B cell (primary cell): ENCODE data around the gene MAG. TPM values are rescaled to one million over a fixed set of nuclear protein-coding genes. Genes with fewer than 3 reads are reported as not detected.

Experiments
- ATAC-seq: fragments of 200-7000 bp; cut with Tn5 transposase; one replicate; pipeline ENCODE4 v1.10.0; 2021; ENCODE audit warnings: low read depth, mild to moderate bottlenecking, moderate number of reproducible peaks, moderate library complexity
- CTCF ChIA-PET: fragments of 350-600 bp; sonication (Branson Sonifier 250); formaldehyde crosslinking; loops from one replicate; lab custom pipeline; 2021; ENCODE audit warnings: antibody characterized with exemption, inconsistent platforms; lab: Charles Lee
- POLR2A ChIA-PET: fragments of 350-600 bp; sonication (Branson Sonifier 250); formaldehyde crosslinking; loops from one replicate; lab custom pipeline; 2021; ENCODE audit warnings: antibody characterized with exemption; lab: Charles Lee
- DNase-seq: peaks from one replicate; pipeline ENCODE4 v3.0.0; 2013
- H2AFZ ChIP-seq: 2 replicates; pipeline ENCODE4 v1.6.1; 2012; ENCODE audit warnings: mild to moderate bottlenecking, low read depth, low read length; ENCODE audit not compliant: insufficient read depth, poor library complexity, severe bottlenecking
- H3K27ac ChIP-seq, 2 donors: 1 replicate in 1 of 2; 2 replicates in 1 of 2; pipeline ENCODE4 v1.5.1; 2012 to 2013; ENCODE audit warnings: low read length in 2 of 2, mild to moderate bottlenecking in 2 of 2, moderate library complexity in 1 of 2
- H3K27me3 ChIP-seq, 4 experiments: fragments of 200-600 bp in 1 of 4; sonication (generic) in 1 of 4; replicated peaks in 1 of 4; 1 replicate in 2 of 4; 2 replicates in 2 of 4; pipeline versions ENCODE4 v1.6.1 to v1.7.0; 2013 to 2016; ENCODE audit warnings: low read length in 3 of 4, mild to moderate bottlenecking in 2 of 4, mixed read lengths in 1 of 4, moderate library complexity in 1 of 4; ENCODE audit not compliant: insufficient read depth in 4 of 4, control insufficient read depth in 3 of 4; ENCODE audit errors: control extremely low read depth in 1 of 4
- H3K36me3 ChIP-seq, 2 experiments: replicated peaks in 1 of 2; 1 replicate in 1 of 2; 2 replicates in 1 of 2; pipeline versions ENCODE4 v1.6.1 to v1.7.1; 2013; ENCODE audit warnings: low read length in 1 of 2; ENCODE audit not compliant: insufficient read depth in 2 of 2, control insufficient read depth in 1 of 2; ENCODE audit errors: control extremely low read depth in 1 of 2, extremely low read depth in 1 of 2
- H3K4me1 ChIP-seq, 2 donors: fragments of 200-600 bp in 1 of 2; sonication (generic) in 1 of 2; 1 replicate in 1 of 2; 2 replicates in 1 of 2; pipeline versions ENCODE4 v1.5.1 to v1.6.1; 2013 to 2017; ENCODE audit warnings: low read length in 2 of 2; ENCODE audit not compliant: control insufficient read depth in 2 of 2, insufficient read depth in 2 of 2
- H3K4me2 ChIP-seq: replicated peaks from 2 replicates; pipeline ENCODE3; 2012; ENCODE audit warnings: mild to moderate bottlenecking, low read depth, low read length; ENCODE audit not compliant: poor library complexity, severe bottlenecking
- H3K4me3 ChIP-seq, 5 experiments: fragments of 200-600 bp in 1 of 5; sonication (generic) in 1 of 5; 1 replicate in 3 of 5; 2 replicates in 2 of 5; pipeline versions ENCODE4 v1.5.1 to v1.7.0; 2011 to 2016; ENCODE audit warnings: low read length in 4 of 5, mild to moderate bottlenecking in 4 of 5, low read depth in 2 of 5, control low read depth in 1 of 5, moderate library complexity in 1 of 5; ENCODE audit not compliant: insufficient read depth in 1 of 5; ENCODE audit errors: control extremely low read depth in 1 of 5, extremely low read depth in 1 of 5
- H3K79me2 ChIP-seq: fragments of 200-600 bp; sonication (generic); one replicate; pipeline ENCODE4 v1.6.0; 2016; ENCODE audit warnings: low read length; ENCODE audit not compliant: control insufficient read depth, insufficient read depth
- H3K9ac ChIP-seq: fragments of 200-600 bp; sonication (generic); 2 replicates; pipeline ENCODE4 v1.6.1; 2017; ENCODE audit warnings: mild to moderate bottlenecking, low read length, moderate library complexity
- H3K9me3 ChIP-seq, 3 donors: one replicate each; pipeline versions ENCODE4 v1.6.1 to v1.7.1; 2013; ENCODE audit warnings: low read length in 2 of 3; ENCODE audit not compliant: control insufficient read depth in 2 of 3, insufficient read depth in 1 of 3; ENCODE audit errors: control extremely low read depth in 1 of 3
- H4K20me1 ChIP-seq: 2 replicates; pipeline ENCODE4 v1.6.0; 2012; ENCODE audit warnings: mild to moderate bottlenecking, low read length; ENCODE audit not compliant: insufficient read depth, control insufficient read depth, poor library complexity, severe bottlenecking
- H3K27ac Mint-ChIP-seq: one replicate; pipeline ENCODE4 v1.8.0; 2021; ENCODE audit warnings: mixed read lengths
- H3K27me3 Mint-ChIP-seq: one replicate; pipeline ENCODE4 v1.8.0; 2021; ENCODE audit warnings: mixed read lengths
- H3K4me1 Mint-ChIP-seq: one replicate; pipeline ENCODE4 v1.8.0; 2021; ENCODE audit warnings: mixed read lengths
- H3K4me3 Mint-ChIP-seq: one replicate; pipeline ENCODE4 v1.8.0; 2021; ENCODE audit warnings: mixed read lengths
- H3K9me3 Mint-ChIP-seq: one replicate; pipeline ENCODE4 v1.8.0; 2022; ENCODE audit warnings: mixed read lengths; ENCODE audit not compliant: insufficient read depth
- CTCF ChIP-seq: fragments of 200-600 bp; IDR thresholded peaks from one replicate; pipeline ENCODE4 v1.8.0; 2022; ENCODE audit warnings: antibody characterized with exemption, mild to moderate bottlenecking
- EZH2 ChIP-seq: IDR thresholded peaks from 2 replicates; pipeline ENCODE4 v1.6.1; 2012; ENCODE audit warnings: borderline replicate concordance, low read depth, mild to moderate bottlenecking, moderate library complexity, low read length; ENCODE audit not compliant: insufficient read depth, poor library complexity, severe bottlenecking
- WGBS: methylation state at CpG from one replicate; pipeline ENCODE4 v1.1.5; 2013; ENCODE audit warnings: missing lambda C conversion rate; ENCODE audit not compliant: insufficient coverage; 5-methylcytosine and 5-hydroxymethylcytosine counted together
- intact Hi-C: fragments of 100-400 bp; cut with micrococcal nuclease; formaldehyde crosslinking; loops from one replicate; pipeline ENCODE4 v1.10.0; 2022
- polyA plus RNA-seq: library from polyadenylated mRNA; depleted of rRNA; stranded (reverse); fragments of >200 nt; gene quantifications from 2 replicates; pipeline ENCODE4 v1.2.3, GENCODE V29; 2012
- total RNA-seq, 2 donors: library from RNA; stranded (reverse); fragments of 120-200 nt in 1 of 2; gene quantifications; 1 replicate in 1 of 2; 2 replicates in 1 of 2; pipeline versions ENCODE4 v1.2.3 to v1.2.4, GENCODE V29; 2013 to 2022

MAG gene
- total and polyA plus RNA-seq, 2 donors (not counting 1 experiment from before 2014, with no cell fraction given): 0.12 to 0.58 TPM

GRCh38 chr19:35322014-35322413 lies 30.1 kb downstream of the MAG start:
- no peaks in the 10 kb centered on the region for H4K20me1 ChIP-seq
- peak overlapping the region; percentile 94 to 97 for H3K27ac ChIP-seq
- H3K4me2 ChIP-seq: no peak overlapping the region
- DNase-seq (no peak), ATAC-seq (no peak)
- peaks cover 0 to 3% (median 0%) of the 10 kb centered on the region in 3 donors for H3K9me3 ChIP-seq
- Mint-ChIP-seq H3K4me1 (peaks cover 80% of the 10 kb centered on the region), H3K27ac (peak overlapping the region; percentile 84), H3K27me3 (no peaks in the 10 kb centered on the region), H3K4me3 (peak overlapping the region; percentile 18), H3K9me3 (no peaks in the 10 kb centered on the region)
- H3K79me2 ChIP-seq: peaks cover 36% of the 10 kb centered on the region
- H2AFZ ChIP-seq: no peak overlapping the region
- WGBS: 100% methylated on average over 4 of the region's 9 CpGs
- H3K9ac ChIP-seq: no peak overlapping the region
- intact Hi-C loops: loop anchor here (5.0 to 10.0 kb wide), 3 partner anchors 40 to 177 kb away; partner anchors contain the start of genes FXYD7 and HAMP
- ChIA-PET CTCF (interaction anchor here (2.4 to 5.0 kb wide), 2 partner anchors 10 to 173 kb away, joined by 7 to 26 read pairs; no protein-coding TSS in a partner anchor), POLR2A (interaction anchor here (2.6 kb wide), 1 partner anchor 27 kb away, joined by 8 read pairs; no protein-coding TSS in a partner anchor)
- no peaks in the 10 kb centered on the region for H3K27me3 ChIP-seq
- peaks cover 90 to 91% of the 10 kb centered on the region in 2 donors for H3K4me1 ChIP-seq
- no peaks in the 10 kb centered on the region for H3K36me3 ChIP-seq
- no peak for TF ChIP-seq EZH2
- no peak for TF ChIP-seq CTCF
- no peak overlapping the region for H3K4me3 ChIP-seq

GRCh38 chr19:35327642-35328041 lies 35.7 kb downstream of the MAG start:
- Histone ChIP-seq H3K4me3 (no peak overlapping the region), H4K20me1 (peaks cover 28% of the 10 kb centered on the region), H3K27me3 (no peaks in the 10 kb centered on the region), H3K27ac (peak overlapping the region in 1 of 2 donors; percentile 79), H3K4me2 (peak overlapping the region; percentile 87), H2AFZ (no peak overlapping the region), H3K9ac (no peak overlapping the region), H3K36me3 (peaks cover 0 to 23% of the 10 kb centered on the region in 2 experiments), H3K4me1 (peaks cover 60 to 77% of the 10 kb centered on the region in 2 donors), H3K9me3 (no peaks in the 10 kb centered on the region), H3K79me2 (peaks cover 75% of the 10 kb centered on the region)
- Mint-ChIP-seq H3K4me3 (peak overlapping the region; percentile 40), H3K27ac (peak overlapping the region; percentile 76), H3K4me1 (peaks cover 69% of the 10 kb centered on the region), H3K27me3 (no peaks in the 10 kb centered on the region), H3K9me3 (no peaks in the 10 kb centered on the region)
- ChIA-PET CTCF (interaction anchor here (0.6 to 1.6 kb wide), 7 partner anchors 8 to 185 kb away, joined by 3 to 6 read pairs (median 4); no protein-coding TSS in a partner anchor), POLR2A (interaction anchor here (0.7 to 7.6 kb wide), 5 partner anchors 10 to 184 kb away, joined by 3 to 106 read pairs (median 4); partner anchors contain the start of gene FFAR1)
- no peak for TF ChIP-seq CTCF
- TF ChIP-seq EZH2: no peak
- no peak for ATAC-seq
- intact Hi-C loops: loop anchor here (10.0 kb wide), 1 partner anchor 183 kb away; the partner anchor contains the start of gene FXYD7
- no CpG with 5 or more reads among the region's 4 CpGs for WGBS
- no peak for DNase-seq
